ENCODE data around the gene DDX17. TPM values are rescaled to one million over a fixed set of nuclear protein-coding genes. Genes with fewer than 3 reads are reported as not detected.

Gene DDX17
- 1,000 to 10,000 TPM in 1 of 2 donors, 100 to 1,000 TPM in 1; 373 to 1,771 TPM for total RNA-seq
- polyA plus RNA-seq = 100 to 1,000 TPM; 141 to 151 TPM
- long read RNA-seq, donor 1, full-length matches to known transcripts = 105 of 439 reads
- long read RNA-seq, donor 1, partial matches to known transcripts = 334 of 439 reads
- long read RNA-seq, donor 1, other reads (novel, unspliced or antisense) = 0 of 439 reads
- long read RNA-seq, donor 2, full-length matches to known transcripts = 27 of 264 reads
- long read RNA-seq, donor 2, partial matches to known transcripts = 237 of 264 reads
- long read RNA-seq, donor 2, other reads (novel, unspliced or antisense) = 0 of 264 reads
- long read RNA-seq, donor 3, full-length matches to known transcripts = 42 of 190 reads
- long read RNA-seq, donor 3, partial matches to known transcripts = 148 of 190 reads
- long read RNA-seq, donor 3, other reads (novel, unspliced or antisense) = 0 of 190 reads
- long read RNA-seq, donor 4, full-length matches to known transcripts = 21 of 189 reads
- long read RNA-seq, donor 4, partial matches to known transcripts = 168 of 189 reads
- long read RNA-seq, donor 4, other reads (novel, unspliced or antisense) = 0 of 189 reads
- long read RNA-seq, donor 5, full-length matches to known transcripts = 71 of 439 reads
- long read RNA-seq, donor 5, partial matches to known transcripts = 368 of 439 reads
- long read RNA-seq, donor 5, other reads (novel, unspliced or antisense) = 0 of 439 reads

- peak; percentile 87 for ATAC-seq (ENCODE audit: insufficient read depth, low FRiP score)
- no peaks in the 10 kb centered on the region for H3K9me3 ChIP-seq (ENCODE audit: control insufficient read depth in 4 of 4, insufficient read depth in 3 of 4, low read length in 3 of 4)
- 0 to 1% methylated on average over 77 to 83 of the region's 83 CpGs for WGBS, 2 donors
- DNase-seq = peak; percentile 98 to 100 (median 100)
- peaks cover 0 to 27% (median 11%) of the 10 kb centered on the region in 4 donors for H3K36me3 ChIP-seq (ENCODE audit: control insufficient read depth in 4 of 4, insufficient read depth in 4 of 4, low read length in 4 of 4)
- no peaks in the 10 kb centered on the region for H3K27me3 ChIP-seq (ENCODE audit: control insufficient read depth in 3 of 3, insufficient read depth in 3 of 3, low read length in 2 of 3)
- peak within 1 kb of the TSS; percentile 95 to 98 for H3K9ac ChIP-seq (ENCODE audit: insufficient read depth in 1 of 2, low read length in 2 of 2)
- H3K4me1 ChIP-seq (ENCODE audit: control insufficient read depth in 5 of 5, insufficient read depth in 5 of 5, low read length in 5 of 5) = peaks cover 3 to 23% (median 10%) of the 10 kb centered on the region in 5 donors
- H3K4me3 ChIP-seq = peak within 1 kb of the TSS; percentile 93
- H3K27ac ChIP-seq (ENCODE audit: low read depth in 1 of 2, low read length in 1 of 2) = peak within 1 kb of the TSS; percentile 100
- TF ChIP-seq, protein P1, sequence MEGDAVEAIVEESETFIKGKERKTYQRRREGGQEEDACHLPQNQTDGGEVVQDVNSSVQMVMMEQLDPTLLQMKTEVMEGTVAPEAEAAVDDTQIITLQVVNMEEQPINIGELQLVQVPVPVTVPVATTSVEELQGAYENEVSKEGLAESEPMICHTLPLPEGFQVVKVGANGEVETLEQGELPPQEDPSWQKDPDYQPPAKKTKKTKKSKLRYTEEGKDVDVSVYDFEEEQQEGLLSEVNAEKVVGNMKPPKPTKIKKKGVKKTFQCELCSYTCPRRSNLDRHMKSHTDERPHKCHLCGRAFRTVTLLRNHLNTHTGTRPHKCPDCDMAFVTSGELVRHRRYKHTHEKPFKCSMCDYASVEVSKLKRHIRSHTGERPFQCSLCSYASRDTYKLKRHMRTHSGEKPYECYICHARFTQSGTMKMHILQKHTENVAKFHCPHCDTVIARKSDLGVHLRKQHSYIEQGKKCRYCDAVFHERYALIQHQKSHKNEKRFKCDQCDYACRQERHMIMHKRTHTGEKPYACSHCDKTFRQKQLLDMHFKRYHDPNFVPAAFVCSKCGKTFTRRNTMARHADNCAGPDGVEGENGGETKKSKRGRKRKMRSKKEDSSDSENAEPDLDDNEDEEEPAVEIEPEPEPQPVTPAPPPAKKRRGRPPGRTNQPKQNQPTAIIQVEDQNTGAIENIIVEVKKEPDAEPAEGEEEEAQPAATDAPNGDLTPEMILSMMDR (IDR thresholded peaks at IDR 0.05; ENCODE audit: control extremely low read depth, extremely low read depth) = no peak
Measured at GRCh38 chr22:38506118-38506962, at the start of gene DDX17. Gene DDX17 (minus strand): TSS chr22:38506311.

DNA sequence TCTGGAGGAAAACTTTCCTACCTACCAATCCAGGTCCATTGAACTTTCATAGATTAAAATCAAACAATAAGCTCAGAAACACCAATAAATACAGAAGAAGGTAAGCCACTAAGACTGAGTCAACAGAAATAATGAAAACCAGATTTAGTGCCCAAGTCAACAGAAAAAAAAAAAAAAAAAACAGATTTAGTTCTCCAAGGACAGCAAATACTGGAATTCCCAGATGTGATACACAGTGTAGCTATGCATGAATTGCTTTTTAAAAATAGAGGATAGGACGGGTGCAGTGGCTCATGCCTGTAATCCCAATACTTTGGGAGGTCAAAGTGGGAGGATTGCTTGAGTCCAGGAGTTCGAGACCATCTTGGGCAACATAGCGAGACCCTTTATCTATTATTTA, 48.2 kb upstream of the DDX17 start:
- Histone ChIP-seq H3K4me1 (ENCODE audit: control insufficient read depth in 5 of 5, insufficient read depth in 5 of 5, low read length in 5 of 5) (no peaks in the 10 kb centered on the region), H3K27me3 (ENCODE audit: control insufficient read depth in 3 of 3, insufficient read depth in 3 of 3, low read length in 2 of 3) (no peaks in the 10 kb centered on the region), H3K4me3 (no peak overlapping the region), H3K36me3 (ENCODE audit: control insufficient read depth in 4 of 4, insufficient read depth in 4 of 4, low read length in 4 of 4) (no peaks in the 10 kb centered on the region), H3K9me3 (ENCODE audit: control insufficient read depth in 4 of 4, insufficient read depth in 3 of 4, low read length in 3 of 4) (no peaks in the 10 kb centered on the region), H3K9ac (ENCODE audit: insufficient read depth in 1 of 2, low read length in 2 of 2) (no peak overlapping the region), H3K27ac (ENCODE audit: low read depth in 1 of 2, low read length in 1 of 2) (no peak overlapping the region)
- WGBS, 2 donors = 94 to 99% methylated on average over 3 of the region's 3 CpGs
- no peak for DNase-seq
- TF ChIP-seq, protein P1 (IDR thresholded peaks at IDR 0.05; ENCODE audit: control extremely low read depth, extremely low read depth) = no peak
- ATAC-seq (ENCODE audit: insufficient read depth, low FRiP score) = no peak

DNA sequence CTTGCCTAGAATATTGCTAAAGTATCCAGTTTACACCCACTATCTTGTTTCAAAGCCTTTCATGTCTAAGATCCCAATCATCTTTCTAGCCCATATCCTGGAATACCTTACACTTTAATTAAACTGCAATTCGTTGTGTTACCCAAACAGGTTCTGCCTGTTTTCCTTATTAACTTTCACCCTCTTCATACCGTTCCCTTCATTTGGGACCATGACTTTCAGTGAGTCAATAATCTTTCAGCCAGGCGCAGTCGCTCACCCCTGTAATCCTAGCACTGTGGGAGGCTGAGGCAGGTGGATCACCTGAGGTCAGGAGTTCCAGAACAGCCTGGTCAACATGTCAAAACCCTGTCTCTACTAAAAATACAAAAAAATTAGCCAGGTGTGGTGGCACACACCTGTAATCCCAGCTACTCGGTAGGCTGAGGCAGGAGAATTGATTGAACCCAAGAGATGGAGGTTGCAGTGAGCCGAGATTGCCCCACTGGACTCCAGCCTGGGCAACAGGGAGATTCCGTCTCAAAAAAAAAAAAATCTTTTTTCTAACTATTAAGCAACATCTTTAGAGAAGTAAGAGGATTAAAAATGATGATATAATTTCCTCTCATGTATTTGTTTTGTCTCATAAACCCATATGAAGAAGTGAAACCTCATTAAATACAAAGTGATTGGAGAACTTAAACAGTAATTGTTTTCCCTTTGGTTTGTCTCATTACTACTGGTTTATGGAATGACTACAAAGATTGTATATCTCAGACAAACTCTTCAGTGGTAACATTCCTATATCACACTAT, 43.2 kb upstream of the DDX17 start:
- Histone ChIP-seq H3K9ac (ENCODE audit: insufficient read depth in 1 of 2, low read length in 2 of 2) (no peak overlapping the region), H3K27me3 (ENCODE audit: control insufficient read depth in 3 of 3, insufficient read depth in 3 of 3, low read length in 2 of 3) (no peaks in the 10 kb centered on the region), H3K36me3 (ENCODE audit: control insufficient read depth in 4 of 4, insufficient read depth in 4 of 4, low read length in 4 of 4) (no peaks in the 10 kb centered on the region), H3K27ac (ENCODE audit: low read depth in 1 of 2, low read length in 1 of 2) (no peak overlapping the region), H3K4me1 (ENCODE audit: control insufficient read depth in 5 of 5, insufficient read depth in 5 of 5, low read length in 5 of 5) (no peaks in the 10 kb centered on the region), H3K9me3 (ENCODE audit: control insufficient read depth in 4 of 4, insufficient read depth in 3 of 4, low read length in 3 of 4) (peaks cover 0 to 1% (median 0%) of the 10 kb centered on the region in 4 donors), H3K4me3 (no peak overlapping the region)
- 68 to 69% methylated on average over 7 of the region's 7 CpGs for WGBS, 2 donors
- TF ChIP-seq, protein P1 (IDR thresholded peaks at IDR 0.05; ENCODE audit: control extremely low read depth, extremely low read depth) = no peak
- DNase-seq (peak in 2 of 3 donors; percentile 8 to 47), ATAC-seq (ENCODE audit: insufficient read depth, low FRiP score) (no peak)

Data from lung (tissue), 16 donors.